H9 (cell line): Measurements from ENCODE around the gene YPEL1. TPM values are rescaled to one million over a fixed set of nuclear protein-coding genes. Genes with fewer than 3 reads are reported as not detected.

ENCODE experiments used
- DNase-seq: peaks from one replicate; pipeline ENCODE4 v3.0.0-alpha.2; 2017
- H2AFZ ChIP-seq: one replicate; pipeline ENCODE4 v1.6.1; 2013; ENCODE audit warnings: mild to moderate bottlenecking, low read length, control low read depth, moderate library complexity
- H2AK5ac ChIP-seq: 2 replicates; pipeline ENCODE4 v1.6.1; 2013; ENCODE audit warnings: low read length, control low read depth, mixed read lengths; ENCODE audit not compliant: insufficient read length
- H2BK120ac ChIP-seq: one replicate; pipeline ENCODE4 v1.6.1; 2013; ENCODE audit warnings: low read depth, mild to moderate bottlenecking, low read length, control low read depth, inconsistent platforms; ENCODE audit not compliant: poor library complexity, severe bottlenecking
- H2BK12ac ChIP-seq: 2 replicates; pipeline ENCODE4 v1.6.1; 2013; ENCODE audit warnings: low read length, control low read depth, mixed read lengths, low read depth; ENCODE audit not compliant: insufficient read length
- H2BK15ac ChIP-seq: 2 replicates; pipeline ENCODE4 v1.6.1; 2013; ENCODE audit warnings: low read depth, low read length, control low read depth
- H2BK20ac ChIP-seq: one replicate; pipeline ENCODE4 v1.6.1; 2013; ENCODE audit warnings: low read depth, mild to moderate bottlenecking, low read length, control low read depth, inconsistent platforms; ENCODE audit not compliant: poor library complexity, severe bottlenecking
- H2BK5ac ChIP-seq: 2 replicates; pipeline ENCODE4 v1.6.1; 2013; ENCODE audit warnings: low read length, control low read depth, mixed read lengths; ENCODE audit not compliant: insufficient read length
- H3K14ac ChIP-seq: 2 replicates; pipeline ENCODE4 v1.6.1; 2013; ENCODE audit warnings: low read length, control low read depth; ENCODE audit not compliant: insufficient read depth
- H3K18ac ChIP-seq: 2 replicates; pipeline ENCODE4 v1.6.1; 2013; ENCODE audit warnings: low read depth, mild to moderate bottlenecking, mixed read lengths, low read length, control low read depth; ENCODE audit not compliant: insufficient read length
- H3K23ac ChIP-seq: 2 replicates; pipeline ENCODE4 v1.6.1; 2013; ENCODE audit warnings: low read length, control low read depth, mixed read lengths, low read depth; ENCODE audit not compliant: insufficient read length
- H3K23me2 ChIP-seq: 2 replicates; pipeline ENCODE4 v1.6.1; 2013; ENCODE audit warnings: low read depth, mild to moderate bottlenecking, mixed read lengths, low read length, control low read depth; ENCODE audit not compliant: insufficient read length, poor library complexity, severe bottlenecking
- H3K27ac ChIP-seq: 2 replicates; pipeline ENCODE4 v1.5.1; 2013; ENCODE audit warnings: low read length, control low read depth, mixed read lengths, low read depth; ENCODE audit not compliant: insufficient read length
- H3K27me3 ChIP-seq: 2 replicates; pipeline ENCODE4 v1.6.1; 2013; ENCODE audit warnings: low read length, control low read depth, inconsistent platforms; ENCODE audit not compliant: insufficient read depth
- H3K4ac ChIP-seq: 2 replicates; pipeline ENCODE4 v1.6.1; 2013; ENCODE audit warnings: low read depth, mild to moderate bottlenecking, control low read depth, inconsistent platforms, low read length, moderate library complexity
- H3K4me1 ChIP-seq: 2 replicates; pipeline ENCODE4 v1.6.1; 2013; ENCODE audit warnings: low read length, control low read depth, inconsistent platforms; ENCODE audit not compliant: insufficient read depth
- H3K4me2 ChIP-seq: 2 replicates; pipeline ENCODE4 v1.6.1; 2013; ENCODE audit warnings: low read length, control low read depth, mixed read lengths; ENCODE audit not compliant: insufficient read length, insufficient read depth
- H3K56ac ChIP-seq: 2 replicates; pipeline ENCODE4 v1.6.1; 2013; ENCODE audit warnings: low read depth, mild to moderate bottlenecking, mixed read lengths, low read length, control low read depth; ENCODE audit not compliant: insufficient read length
- H3K79me1 ChIP-seq: 2 replicates; pipeline ENCODE4 v1.6.1; 2013; ENCODE audit warnings: low read depth, mild to moderate bottlenecking, moderate library complexity, low read length, control low read depth, inconsistent platforms; ENCODE audit not compliant: insufficient read depth, poor library complexity, severe bottlenecking
- H3K79me2 ChIP-seq: 2 replicates; pipeline ENCODE4 v1.6.1; 2013; ENCODE audit warnings: low read length, control low read depth, inconsistent platforms; ENCODE audit not compliant: insufficient read depth
- H3K9ac ChIP-seq: 2 replicates; pipeline ENCODE4 v1.6.1; 2013; ENCODE audit warnings: low read length, control low read depth, mixed read lengths; ENCODE audit not compliant: insufficient read length; ENCODE audit errors: extremely low read depth
- H3K9me3 ChIP-seq: one replicate; pipeline ENCODE4 v1.6.1; 2013; ENCODE audit warnings: low read depth, low read length, inconsistent platforms; ENCODE audit not compliant: control insufficient read depth
- H3T11ph ChIP-seq: one replicate; pipeline ENCODE4 v1.6.1; 2013; ENCODE audit warnings: mild to moderate bottlenecking, low read length, control low read depth, inconsistent platforms
- H4K20me1 ChIP-seq: one replicate; pipeline ENCODE4 v1.6.1; 2013; ENCODE audit not compliant: control insufficient read depth, insufficient read length, insufficient read depth
- H4K5ac ChIP-seq: 2 replicates; pipeline ENCODE4 v1.6.1; 2013; ENCODE audit warnings: low read depth, mild to moderate bottlenecking, mixed read lengths, low read length, control low read depth; ENCODE audit not compliant: insufficient read length
- H4K8ac ChIP-seq: replicated peaks from 2 replicates; pipeline ENCODE4 v1.6.1; 2013; ENCODE audit warnings: low read length, control low read depth, mixed read lengths, low read depth; ENCODE audit not compliant: insufficient read length
- H4K91ac ChIP-seq: 2 replicates; pipeline ENCODE4 v1.6.1; 2013; ENCODE audit warnings: low read depth, mild to moderate bottlenecking, moderate library complexity, mixed read lengths, low read length, control low read depth; ENCODE audit not compliant: insufficient read length
- H3K27ac Mint-ChIP-seq, 3 experiments: 2 replicates in 2 of 3; 3 replicates in 1 of 3; pipeline ENCODE4 v1.8.0; 2020 to 2021; ENCODE audit warnings: mixed read lengths in 3 of 3, mild to moderate bottlenecking in 1 of 3, moderate library complexity in 1 of 3
- H3K27me3 Mint-ChIP-seq: 2 replicates; pipeline ENCODE4 v1.8.0; 2021; ENCODE audit warnings: low read depth, mild to moderate bottlenecking, moderate library complexity, mixed read lengths
- H3K36me3 Mint-ChIP-seq, 3 experiments: 2 replicates in 2 of 3; 3 replicates in 1 of 3; pipeline ENCODE4 v1.8.0; 2020 to 2021; ENCODE audit warnings: low read depth in 3 of 3, mixed read lengths in 3 of 3; ENCODE audit not compliant: insufficient read depth in 1 of 3
- H3K4me1 Mint-ChIP-seq, 2 experiments: 2 replicates each; pipeline ENCODE4 v1.8.0; 2020; ENCODE audit warnings: mixed read lengths in 2 of 2
- H3K4me3 Mint-ChIP-seq, 2 experiments: 2 replicates in 1 of 2; 3 replicates in 1 of 2; pipeline ENCODE4 v1.8.0; 2020 to 2021; ENCODE audit warnings: mild to moderate bottlenecking in 2 of 2, mixed read lengths in 2 of 2, moderate library complexity in 1 of 2
- H3K9me3 Mint-ChIP-seq, 2 experiments: 2 replicates in 1 of 2; 3 replicates in 1 of 2; pipeline ENCODE4 v1.8.0; 2020; ENCODE audit warnings: mild to moderate bottlenecking in 2 of 2, mixed read lengths in 2 of 2, moderate library complexity in 1 of 2
- CTCF ChIP-seq: fragments of 200-600 bp; sonication (generic); conservative IDR thresholded peaks from 3 replicates; pipeline ENCODE4 v1.8.0; 2021; ENCODE audit warnings: antibody characterized with exemption, mild to moderate bottlenecking
- WGBS: extraction: QIAGEN DNeasy Blood & Tissue Kit; methylation state at CpG from one replicate; pipeline ENCODE4 v1.1.7; 2013; ENCODE audit warnings: missing lambda C conversion rate, low lambda C conversion rate, mixed read lengths; ENCODE audit not compliant: insufficient read length; ENCODE audit errors: extremely low coverage; 5-methylcytosine and 5-hydroxymethylcytosine counted together
- total RNA-seq: library from RNA; stranded (reverse); gene quantifications from 2 replicates; pipeline ENCODE4 v1.2.1, GENCODE V29; 2021

YPEL1 gene
- total RNA-seq, 1 experiment from 2014 or later = 5.4 TPM

GRCh38 chr22:21728270-21728669 is 7.3 kb downstream of the YPEL1 start:
- H3K56ac ChIP-seq = no peak overlapping the region
- no peak for DNase-seq
- no peaks in the 10 kb centered on the region for H3K4me1 ChIP-seq
- H3K23ac ChIP-seq = no peak overlapping the region
- H3K27me3 ChIP-seq = no peaks in the 10 kb centered on the region
- H3K14ac ChIP-seq = no peak overlapping the region
- H4K5ac ChIP-seq = no peak overlapping the region
- H3K4me2 ChIP-seq = no peak overlapping the region
- peaks cover 0 to 7% (median 4%) of the 10 kb centered on the region in 3 experiments; a peak in 5 of 7 replicates for H3K36me3 Mint-ChIP-seq
- H3T11ph ChIP-seq = no peak overlapping the region
- no peaks in the 10 kb centered on the region for H3K9me3 ChIP-seq
- no peak overlapping the region for H3K4me3 Mint-ChIP-seq
- no peak overlapping the region for H3K18ac ChIP-seq
- H3K27me3 Mint-ChIP-seq = no peaks in the 10 kb centered on the region; the same call in 1 of the 2 replicates
- H3K27ac ChIP-seq = no peak overlapping the region
- H2BK15ac ChIP-seq = no peak overlapping the region
- H2BK12ac ChIP-seq = no peak overlapping the region
- no peaks in the 10 kb centered on the region for H4K20me1 ChIP-seq
- no peak overlapping the region for H2BK20ac ChIP-seq
- H3K79me2 ChIP-seq = no peaks in the 10 kb centered on the region
- no peak overlapping the region for H2AK5ac ChIP-seq
- H3K4me1 Mint-ChIP-seq = peaks cover 9 to 11% of the 10 kb centered on the region in 2 experiments
- H3K79me1 ChIP-seq = no peaks in the 10 kb centered on the region
- no peak overlapping the region for H4K91ac ChIP-seq
- H2AFZ ChIP-seq = no peak overlapping the region
- H3K4ac ChIP-seq = no peak overlapping the region
- no peak overlapping the region for H3K9ac ChIP-seq
- no peaks in the 10 kb centered on the region for H3K9me3 Mint-ChIP-seq
- no CpG with 5 or more reads among the region's 12 CpGs for WGBS
- H2BK120ac ChIP-seq = no peak overlapping the region
- no peaks in the 10 kb centered on the region for H3K23me2 ChIP-seq
- TF ChIP-seq CTCF = no peak
- no peak overlapping the region for H4K8ac ChIP-seq
- H3K27ac Mint-ChIP-seq = no peak overlapping the region; a peak in 1 of 7 replicates
- H2BK5ac ChIP-seq = no peak overlapping the region
